GM23338 (cell line): ENCODE results near the gene HDHD3. TPM values are rescaled to one million over a fixed set of nuclear protein-coding genes. Genes with fewer than 3 reads are reported as not detected.
"Not testable (repeated sequence)": the region's sequence is repeated elsewhere in the genome, so short reads cannot be mapped to it uniquely, and the experiment has no call there.

Experiments
- ATAC-seq: fragments of 200-7000 bp; cut with Tn5 transposase; 3 replicates; pipeline ENCODE4 v1.9.1; 2020
- DNase-seq: peaks from one replicate; pipeline ENCODE4 v3.0.0-alpha.2; 2015; ENCODE audit warnings: low spot score
- H2AFZ ChIP-seq: fragments of 200-600 bp; sonication (generic); 2 replicates; pipeline ENCODE4 v1.8.0; 2016; ENCODE audit warnings: antibody characterized with exemption, mild to moderate bottlenecking, moderate library complexity
- H3F3A ChIP-seq: fragments of 200-600 bp; sonication (generic); replicated peaks from 2 replicates; pipeline ENCODE4 v1.8.0; 2017; ENCODE audit warnings: antibody characterized with exemption, mixed run types, low read depth
- H3K27ac ChIP-seq: fragments of 200-600 bp; sonication (generic); 2 replicates; pipeline ENCODE4 v1.6.1; 2016; ENCODE audit warnings: low read depth
- H3K27me3 ChIP-seq: fragments of 200-600 bp; sonication (generic); 2 replicates; pipeline ENCODE4 v1.8.0; 2016; ENCODE audit warnings: mild to moderate bottlenecking, mixed run types, moderate library complexity; ENCODE audit not compliant: insufficient read depth
- H3K36me3 ChIP-seq: fragments of 200-600 bp; sonication (generic); 2 replicates; pipeline ENCODE4 v1.8.0; 2016; ENCODE audit warnings: mild to moderate bottlenecking; ENCODE audit not compliant: insufficient read depth
- H3K4me1 ChIP-seq: fragments of 200-600 bp; sonication (generic); 2 replicates; pipeline ENCODE4 v1.8.0; 2016; ENCODE audit warnings: mild to moderate bottlenecking, moderate library complexity; ENCODE audit not compliant: insufficient read depth
- H3K4me2 ChIP-seq: fragments of 200-600 bp; sonication (generic); 2 replicates; pipeline ENCODE4 v1.7.1; 2017; ENCODE audit warnings: mixed run types
- H3K4me3 ChIP-seq: fragments of 200-600 bp; sonication (generic); 2 replicates; pipeline ENCODE4 v1.6.1; 2016; ENCODE audit warnings: mixed run types
- H3K79me2 ChIP-seq: fragments of 200-600 bp; sonication (generic); replicated peaks from 2 replicates; pipeline ENCODE4 v1.8.0; 2017; ENCODE audit warnings: mild to moderate bottlenecking; ENCODE audit not compliant: insufficient read depth
- H3K9me2 ChIP-seq: fragments of 200-600 bp; sonication (generic); 2 replicates; pipeline ENCODE4 v1.8.0; 2017; ENCODE audit not compliant: insufficient read depth
- H4K20me1 ChIP-seq: fragments of 200-600 bp; sonication (generic); replicated peaks from 2 replicates; pipeline ENCODE4 v1.8.0; 2017; ENCODE audit warnings: mild to moderate bottlenecking; ENCODE audit not compliant: insufficient read depth
- H3K27ac Mint-ChIP-seq: 2 replicates; pipeline ENCODE4 v1.8.0; 2020; ENCODE audit warnings: inconsistent platforms, mild to moderate bottlenecking, moderate library complexity, mixed read lengths
- H3K27me3 Mint-ChIP-seq: 3 replicates; pipeline ENCODE4 v1.8.0; 2022; ENCODE audit warnings: low read depth, mild to moderate bottlenecking, moderate library complexity, mixed read lengths, inconsistent platforms; ENCODE audit not compliant: insufficient read depth, poor library complexity
- H3K36me3 Mint-ChIP-seq: 3 replicates; pipeline ENCODE4 v1.8.0; 2021; ENCODE audit warnings: low read depth, mild to moderate bottlenecking, inconsistent platforms, moderate library complexity, mixed read lengths
- H3K4me1 Mint-ChIP-seq: 3 replicates; pipeline ENCODE4 v1.8.0; 2020; ENCODE audit warnings: mild to moderate bottlenecking, inconsistent platforms, mixed read lengths
- H3K4me3 Mint-ChIP-seq: 3 replicates; pipeline ENCODE4 v1.8.0; 2021; ENCODE audit warnings: moderate library complexity, mild to moderate bottlenecking, inconsistent platforms, mixed read lengths
- H3K9me3 Mint-ChIP-seq: 3 replicates; pipeline ENCODE4 v1.8.0; 2020; ENCODE audit warnings: moderate library complexity, mild to moderate bottlenecking, inconsistent platforms, mixed read lengths
- CREB1 ChIP-seq: fragments of 250-450 bp; sonication (Bioruptor Pico); IDR thresholded peaks from 2 replicates; pipeline ENCODE4 v1.5.0; 2020; ENCODE audit warnings: low read depth, mild to moderate bottlenecking, moderate library complexity
- CTCF ChIP-seq, 2 experiments: fragments of 200-600 bp in 1 of 2; sonication (generic) in 1 of 2; conservative IDR thresholded peaks; 2 replicates each; pipeline versions ENCODE4 v1.5.1 to v1.6.1; 2016 to 2017; ENCODE audit warnings: antibody characterized with exemption in 2 of 2, low read depth in 2 of 2, mild to moderate bottlenecking in 2 of 2, moderate library complexity in 1 of 2
- ETS1 ChIP-seq: IDR thresholded peaks from 2 replicates; pipeline ENCODE4 v1.6.1; 2016; ENCODE audit warnings: antibody characterized with exemption
- EZH2phosphoT487 ChIP-seq: fragments of 200-600 bp; sonication (generic); IDR thresholded peaks from one replicate; pipeline ENCODE4 v1.8.1; 2018; ENCODE audit warnings: antibody characterized with exemption; ENCODE audit not compliant: unreplicated experiment
- JUNB ChIP-seq: IDR thresholded peaks from one replicate; pipeline ENCODE4 v1.6.1; 2016; ENCODE audit warnings: antibody characterized with exemption; ENCODE audit not compliant: unreplicated experiment
- NANOG ChIP-seq: IDR thresholded peaks from 2 replicates; pipeline ENCODE4 v1.6.1; 2016; ENCODE audit warnings: antibody characterized with exemption, borderline replicate concordance
- POLR2AphosphoS5 ChIP-seq: IDR thresholded peaks from 2 replicates; pipeline ENCODE4 v1.6.1; 2016; ENCODE audit warnings: antibody characterized with exemption, low read depth
- REST ChIP-seq: IDR thresholded peaks from one replicate; pipeline ENCODE4 v1.6.1; 2018; ENCODE audit warnings: antibody characterized with exemption; ENCODE audit not compliant: unreplicated experiment
- STAT1 ChIP-seq: IDR thresholded peaks from one replicate; pipeline ENCODE4 v1.6.1; 2016; ENCODE audit warnings: antibody characterized with exemption; ENCODE audit not compliant: unreplicated experiment
- ZNF114 ChIP-seq: fragments of 250-450 bp; sonication (Bioruptor Pico); IDR thresholded peaks from 2 replicates; pipeline ENCODE4 v1.5.0; 2020; ENCODE audit warnings: mild to moderate bottlenecking, moderate library complexity
- ZNF331 ChIP-seq: fragments of 250-450 bp; sonication (Bioruptor Pico); IDR thresholded peaks from 2 replicates; pipeline ENCODE4 v1.5.0; 2020; ENCODE audit warnings: low read depth, mild to moderate bottlenecking, moderate library complexity
- polyA plus RNA-seq: library from polyadenylated mRNA; unstranded; fragments of >200 nt; fragmentation: Nextera tagmentation; extraction: Ambion mirVana; gene quantifications from 2 replicates; pipeline ENCODE4 v1.2.1, GENCODE V29; 2016
- total RNA-seq: library from RNA; depleted of rRNA; stranded (reverse); fragments of >200 nt; shearing (Covaris generic); gene quantifications from 2 replicates; pipeline ENCODE4 v1.2.3, GENCODE V29; 2014

HDHD3 gene
- total and polyA plus RNA-seq, 2 experiments from 2014 or later = 9.5 to 17.7 TPM

- DNase-seq (no peak), ATAC-seq (no peak)
- H3K27ac ChIP-seq = no peak overlapping the region
- TF ChIP-seq ETS1 (no peak), ZNF114 (CRISPR knock-in tag) (no peak), REST (no peak), POLR2AphosphoS5 (no peak)
- no peaks in the 10 kb centered on the region for H3K9me2 ChIP-seq
- H3K27me3 ChIP-seq = no peaks in the 10 kb centered on the region
- Mint-ChIP-seq H3K4me3 (no peak overlapping the region), H3K27ac (no peak overlapping the region), H3K4me1 (peaks cover 4% of the 10 kb centered on the region; the same call in 2 of the 3 replicates), H3K36me3 (no peaks in the 10 kb centered on the region; the same call in 2 of the 3 replicates), H3K9me3 (no peaks in the 10 kb centered on the region), H3K27me3 (no peaks in the 10 kb centered on the region)
- no peaks in the 10 kb centered on the region for H3K79me2 ChIP-seq
- H2AFZ ChIP-seq = no peak overlapping the region
- H3K36me3 ChIP-seq = no peaks in the 10 kb centered on the region
- H3K4me3 ChIP-seq = no peak overlapping the region
- no peaks in the 10 kb centered on the region for H3F3A ChIP-seq
- H3K4me1 ChIP-seq = no peaks in the 10 kb centered on the region
- no peaks in the 10 kb centered on the region for H4K20me1 ChIP-seq
- no peak overlapping the region for H3K4me2 ChIP-seq
Measured at GRCh38 chr9:113368348-113368981, 8.3 kb downstream of the HDHD3 start.

- H3K9me3 Mint-ChIP-seq, H3K27me3 ChIP-seq, ATAC-seq, H3K9me2 ChIP-seq, H3K4me1 ChIP-seq, H4K20me1 ChIP-seq, H3K27ac ChIP-seq, H3K36me3 Mint-ChIP-seq, H3K4me1 Mint-ChIP-seq, H3K27ac Mint-ChIP-seq, H3K4me2 ChIP-seq, H2AFZ ChIP-seq, H3F3A ChIP-seq, H3K36me3 ChIP-seq, H3K4me3 ChIP-seq, H3K79me2 ChIP-seq, DNase-seq, H3K4me3 Mint-ChIP-seq, H3K27me3 Mint-ChIP-seq: not testable (repeated sequence)
Measured at GRCh38 chr9:113365652-113366051, 11.1 kb downstream of the HDHD3 start.

GRCh38 chr9:113364951-113365350 lies 11.8 kb downstream of the HDHD3 start:
- Histone ChIP-seq H3K4me1 (no peaks in the 10 kb centered on the region), H3K9me2 (no peaks in the 10 kb centered on the region), H2AFZ (no peak overlapping the region), H3K27me3 (no peaks in the 10 kb centered on the region), H4K20me1 (no peaks in the 10 kb centered on the region), H3F3A (no peaks in the 10 kb centered on the region), H3K4me3 (no peak overlapping the region), H3K4me2 (no peak overlapping the region), H3K27ac (no peak overlapping the region), H3K79me2 (no peaks in the 10 kb centered on the region), H3K36me3 (no peaks in the 10 kb centered on the region)
- Mint-ChIP-seq H3K4me3 (no peak overlapping the region), H3K27me3 (no peaks in the 10 kb centered on the region), H3K9me3 (no peaks in the 10 kb centered on the region), H3K36me3 (no peaks in the 10 kb centered on the region; the same call in 2 of the 3 replicates), H3K4me1 (no peaks in the 10 kb centered on the region), H3K27ac (no peak overlapping the region)
- no peak for TF ChIP-seq JUNB
- no peak for TF ChIP-seq STAT1
- no peak for TF ChIP-seq ZNF331 (CRISPR knock-in tag)
- TF ChIP-seq EZH2phosphoT487 = no peak
- no peak for TF ChIP-seq CREB1
- TF ChIP-seq NANOG = no peak
- TF ChIP-seq ETS1 = no peak
- TF ChIP-seq POLR2AphosphoS5 = no peak
- TF ChIP-seq CTCF (conservative IDR thresholded peaks at IDR 0.05; ENCODE audit: low read depth in 2 of 2) = no peak
- ATAC-seq (no peak), DNase-seq (no peak)
